ENCODE results near the gene C2orf74. TPM values are rescaled to one million over a fixed set of nuclear protein-coding genes. Genes with fewer than 3 reads are reported as not detected.

C2orf74 gene
- total RNA-seq, 1 experiment from 2014 or later, result 17.1 TPM

GRCh38 chr2:61178603-61179545 lies 16.9 kb downstream of the C2orf74 start:
- H3K27me3 Mint-ChIP-seq (ENCODE audit: unreplicated experiment), result no peaks in the 10 kb centered on the region
- no peaks in the 10 kb centered on the region for H3K9me3 Mint-ChIP-seq (ENCODE audit: low read depth, unreplicated experiment)
- intact Hi-C loops (cut with micrococcal nuclease; ENCODE audit: unreplicated experiment), result loop anchor here (5.0 kb wide), 1 partner anchor 873 kb away; no protein-coding TSS in a partner anchor
- TF ChIP-seq CTCF (IDR thresholded peaks at IDR 0.05; ENCODE audit: unreplicated experiment), result no peak
- no TSS peak for BruUV-seq (replicated peaks)
- H3K4me3 Mint-ChIP-seq (ENCODE audit: low read depth, unreplicated experiment), result peak overlapping the region; percentile 72
- H3K36me3 Mint-ChIP-seq (ENCODE audit: insufficient read depth, unreplicated experiment), result peaks cover 49% of the 10 kb centered on the region
- DNase-seq, result no peak
- H3K27ac Mint-ChIP-seq (ENCODE audit: unreplicated experiment), result peak overlapping the region; percentile 66
- H3K4me1 Mint-ChIP-seq (ENCODE audit: low read depth, unreplicated experiment), result peaks cover 37% of the 10 kb centered on the region
- CTCF ChIA-PET, result no interaction called here

- CTCF ChIA-PET, result no interaction called here
Measured at GRCh38 chr2:61179701-61180639, 18.0 kb downstream of the C2orf74 start.

GRCh38 chr2:61180686-61181085 lies 18.7 kb downstream of the C2orf74 start:
- intact Hi-C loops (cut with micrococcal nuclease; ENCODE audit: unreplicated experiment), result no loop called here
- no TSS peak for BruUV-seq (replicated peaks)
- no peak overlapping the region for H3K27ac Mint-ChIP-seq (ENCODE audit: unreplicated experiment)
- H3K4me3 Mint-ChIP-seq (ENCODE audit: low read depth, unreplicated experiment), result no peak overlapping the region
- peaks cover 37% of the 10 kb centered on the region for H3K4me1 Mint-ChIP-seq (ENCODE audit: low read depth, unreplicated experiment)
- no peak for DNase-seq
- H3K27me3 Mint-ChIP-seq (ENCODE audit: unreplicated experiment), result no peaks in the 10 kb centered on the region
- H3K36me3 Mint-ChIP-seq (ENCODE audit: insufficient read depth, unreplicated experiment), result peaks cover 67% of the 10 kb centered on the region
- no peak for TF ChIP-seq CTCF (IDR thresholded peaks at IDR 0.05; ENCODE audit: unreplicated experiment)
- CTCF ChIA-PET, result no interaction called here
- H3K9me3 Mint-ChIP-seq (ENCODE audit: low read depth, unreplicated experiment), result no peaks in the 10 kb centered on the region

More at GRCh38 chr2:61179701-61180639, 18.0 kb downstream of the C2orf74 start:
- DNase-seq, result no peak
- intact Hi-C loops (cut with micrococcal nuclease; ENCODE audit: unreplicated experiment), result loop anchor here (5.0 kb wide), 1 partner anchor 872 kb away; no protein-coding TSS in a partner anchor
- no peak for TF ChIP-seq CTCF (IDR thresholded peaks at IDR 0.05; ENCODE audit: unreplicated experiment)
- BruUV-seq (replicated peaks), result no TSS peak
- Mint-ChIP-seq H3K9me3 (ENCODE audit: low read depth, unreplicated experiment) (no peaks in the 10 kb centered on the region), H3K36me3 (ENCODE audit: insufficient read depth, unreplicated experiment) (peaks cover 60% of the 10 kb centered on the region), H3K27ac (ENCODE audit: unreplicated experiment) (no peak overlapping the region), H3K27me3 (ENCODE audit: unreplicated experiment) (no peaks in the 10 kb centered on the region), H3K4me1 (ENCODE audit: low read depth, unreplicated experiment) (peaks cover 37% of the 10 kb centered on the region), H3K4me3 (ENCODE audit: low read depth, unreplicated experiment) (peak overlapping the region; percentile 35)

- H3K36me3 Mint-ChIP-seq (ENCODE audit: insufficient read depth, unreplicated experiment), result peaks cover 70% of the 10 kb centered on the region
- DNase-seq, result no peak
- no peak overlapping the region for H3K27ac Mint-ChIP-seq (ENCODE audit: unreplicated experiment)
- CTCF ChIA-PET, result no interaction called here
- no peaks in the 10 kb centered on the region for H3K27me3 Mint-ChIP-seq (ENCODE audit: unreplicated experiment)
- intact Hi-C loops (cut with micrococcal nuclease; ENCODE audit: unreplicated experiment), result no loop called here
- TF ChIP-seq CTCF (IDR thresholded peaks at IDR 0.05; ENCODE audit: unreplicated experiment), result no peak
- BruUV-seq (replicated peaks), result no TSS peak
- H3K9me3 Mint-ChIP-seq (ENCODE audit: low read depth, unreplicated experiment), result no peaks in the 10 kb centered on the region
- H3K4me1 Mint-ChIP-seq (ENCODE audit: low read depth, unreplicated experiment), result peaks cover 31% of the 10 kb centered on the region
- H3K4me3 Mint-ChIP-seq (ENCODE audit: low read depth, unreplicated experiment), result no peak overlapping the region
Measured at GRCh38 chr2:61181382-61182058, 19.5 kb downstream of the C2orf74 start.
